HepG2 (cell line): ENCODE data around the gene GSK3B. TPM values are rescaled to one million over a fixed set of nuclear protein-coding genes. Genes with fewer than 3 reads are reported as not detected.

ENCODE experiments used
- ATAC-seq: fragments of 200-7000 bp; cut with Tn5 transposase; 3 replicates; pipeline ENCODE4 v1.9.1; 2020; ENCODE audit warnings: mild to moderate bottlenecking, moderate library complexity
- BruUV-seq: library from RNA; stranded (reverse); fragments of 400-500 nt; replicated peaks from 2 replicates; lab custom pipeline; 2021; lab: Mats Ljungman, UMichigan
- CTCF ChIA-PET: fragments of 300-600 bp; formaldehyde crosslinking; extraction: SDS; loops from one replicate; lab custom pipeline; 2021; ENCODE audit warnings: low total read pairs, inconsistent platforms, low intra/inter-chr PET ratio; lab: Yijun Ruan, JAX
- POLR2A ChIA-PET: fragments of 350-600 bp; sonication (Branson Sonifier 250); formaldehyde crosslinking; loops from one replicate; lab custom pipeline; 2020; ENCODE audit warnings: antibody characterized with exemption, inconsistent platforms; lab: Yijun Ruan, JAX
- DNase-seq: peaks from one replicate; pipeline ENCODE4 v3.0.0-alpha.2; 2015; ENCODE audit warnings: low spot score
- FAIRE-seq: peaks from 3 replicates; lab custom pipeline; 2011; peaks lifted over from hg19 to GRCh38; lab: Jason Lieb, UNC
- H2AFZ ChIP-seq: one replicate; pipeline ENCODE4 v1.6.1; 2011; ENCODE audit warnings: low read length, inconsistent platforms
- H3K27ac ChIP-seq: fragments of 300-600 bp; 3 replicates; pipeline ENCODE4 v1.8.0; 2011; ENCODE audit warnings: mixed run types, mild to moderate bottlenecking, mixed read lengths, low read length, inconsistent platforms; ENCODE audit not compliant: insufficient read depth; ENCODE audit errors: extremely low read length
- H3K27me3 ChIP-seq, 2 experiments: fragments of 200-600 bp in 1 of 2; 2 replicates in 1 of 2; 3 replicates in 1 of 2; pipeline versions ENCODE4 v1.6.0 to v1.8.0; 2011; ENCODE audit warnings: low read length in 2 of 2, mild to moderate bottlenecking in 2 of 2, moderate library complexity in 2 of 2, inconsistent platforms in 1 of 2; ENCODE audit not compliant: insufficient read depth in 2 of 2, control insufficient read depth in 1 of 2
- H3K36me3 ChIP-seq, 2 experiments: fragments of 200-600 bp in 1 of 2; replicated peaks in 1 of 2; 2 replicates in 1 of 2; 3 replicates in 1 of 2; pipeline versions ENCODE4 v1.5.1 to v1.8.0; 2011; ENCODE audit warnings: low read length in 2 of 2, inconsistent platforms in 1 of 2; ENCODE audit not compliant: insufficient read depth in 2 of 2, control insufficient read depth in 1 of 2
- H3K4me1 ChIP-seq: 2 replicates; pipeline ENCODE4 v1.5.1; 2012; ENCODE audit warnings: low read length, inconsistent platforms; ENCODE audit not compliant: insufficient read depth
- H3K4me2 ChIP-seq: 2 replicates; pipeline ENCODE4 v1.6.0; 2011; ENCODE audit warnings: low read depth, low read length, inconsistent platforms
- H3K4me3 ChIP-seq, 3 experiments: fragments of 200-600 bp in 1 of 3; sonication (generic), shearing (Covaris generic) in 1 of 3; replicated peaks in 1 of 3; 2 replicates each; pipeline ENCODE4 v1.5.1; 2011 to 2016; ENCODE audit warnings: low read length in 3 of 3, inconsistent platforms in 2 of 3, low read depth in 2 of 3, mild to moderate bottlenecking in 2 of 3, control low read depth in 1 of 3, mixed read lengths in 1 of 3; ENCODE audit not compliant: insufficient read depth in 1 of 3
- H3K79me2 ChIP-seq: one replicate; pipeline ENCODE4 v1.6.1; 2011; ENCODE audit warnings: low read length, inconsistent platforms; ENCODE audit not compliant: insufficient read depth
- H3K9ac ChIP-seq: 2 replicates; pipeline ENCODE4 v1.6.0; 2011; ENCODE audit warnings: mild to moderate bottlenecking, low read depth, low read length, inconsistent platforms; ENCODE audit not compliant: insufficient read depth
- H3K9me3 ChIP-seq: 2 replicates; pipeline ENCODE4 v1.5.1; 2012; ENCODE audit warnings: mild to moderate bottlenecking, low read length
- H4K20me1 ChIP-seq: 2 replicates; pipeline ENCODE4 v1.6.0; 2011; ENCODE audit warnings: inconsistent platforms, mild to moderate bottlenecking, low read length, moderate library complexity; ENCODE audit not compliant: insufficient read depth
- MAFK ChIP-seq, 2 experiments: IDR thresholded peaks in 1 of 2; conservative IDR thresholded peaks in 1 of 2; 2 replicates each; pipeline ENCODE4 v1.6.1; 2011; ENCODE audit warnings: improper control_type of control experiment in 2 of 2, low read length in 2 of 2
- MTA3 ChIP-seq: sonication (generic); formaldehyde crosslinking; IDR thresholded peaks from 2 replicates; pipeline ENCODE4 v1.4.0; 2020; ENCODE audit warnings: missing genetic modification reagents
- MZF1 ChIP-seq: sonication (generic); formaldehyde crosslinking; IDR thresholded peaks from 2 replicates; pipeline ENCODE4 v1.8.1; 2023; ENCODE audit warnings: mild to moderate bottlenecking, missing genetic modification reagents, borderline replicate concordance
- ZMYM3 ChIP-seq: sonication (generic); formaldehyde crosslinking; IDR thresholded peaks from 2 replicates; pipeline ENCODE4 v1.5.1; 2020; ENCODE audit warnings: mild to moderate bottlenecking, missing genetic modification reagents
- ZNF709 ChIP-seq: sonication (generic); formaldehyde crosslinking; IDR thresholded peaks from 2 replicates; pipeline ENCODE4 v1.5.0; 2020; ENCODE audit warnings: mild to moderate bottlenecking, missing genetic modification reagents
- WGBS: methylation state at CpG from one replicate; pipeline ENCODE4 v1.1.6; 2017; ENCODE audit warnings: low lambda C conversion rate; 5-methylcytosine and 5-hydroxymethylcytosine counted together
- in situ Hi-C: cut with HindIII; loops from 2 replicates; pipeline ENCODE4 v1.10.0; 2017; ENCODE audit warnings: low pct_unique_long_range_greater_than_20kb; ENCODE audit not compliant: extremely low pct_ligation_motif_present
- intact Hi-C: fragments of 100-400 bp; cut with micrococcal nuclease; formaldehyde crosslinking; loops from one replicate; pipeline ENCODE4 v1.10.0; 2022; ENCODE audit not compliant: unreplicated experiment
- polyA plus RNA-seq, 8 experiments: library from polyadenylated mRNA; depleted of rRNA in 3 of 8; stranded (reverse) in 7 of 8; unstranded in 1 of 8; fragments of >200 nt; fragmentation: Illumina TruSeq in 4 of 8; extraction: Trizol in 4 of 8; gene quantifications; 2 replicates each; pipeline versions ENCODE4 v1.2.1 to v1.2.3, GENCODE V29; 2011 to 2016; ENCODE audit warnings: low read depth in 4 of 8, missing spikeins in 1 of 8, mixed read lengths in 1 of 8; ENCODE audit not compliant: insufficient read depth in 1 of 8
- small RNA-seq, 3 experiments: library from RNA; depleted of rRNA; stranded (forward); fragments of <200 nt; gene quantifications; one replicate each; pipeline ENCODE3, GENCODE V24; 2012; ENCODE audit warnings: low read depth in 2 of 3, low replicate concordance in 1 of 3; ENCODE audit not compliant: insufficient read length in 3 of 3, insufficient read depth in 2 of 3
- total RNA-seq, 5 experiments: library from RNA; depleted of rRNA; stranded (reverse); fragments of >200 nt; fragmentation: Illumina TruSeq; extraction: Trizol; gene quantifications; 2 replicates each; pipeline ENCODE4 v1.2.3, GENCODE V29; 2016; ENCODE audit warnings: low read depth in 1 of 5

Gene GSK3B
- total and polyA plus RNA-seq, 2 of the 13 experiments (the other 11 are each of a cell fraction or from before 2014, with no cell fraction given) = 22.3 to 30.1 TPM

DNA sequence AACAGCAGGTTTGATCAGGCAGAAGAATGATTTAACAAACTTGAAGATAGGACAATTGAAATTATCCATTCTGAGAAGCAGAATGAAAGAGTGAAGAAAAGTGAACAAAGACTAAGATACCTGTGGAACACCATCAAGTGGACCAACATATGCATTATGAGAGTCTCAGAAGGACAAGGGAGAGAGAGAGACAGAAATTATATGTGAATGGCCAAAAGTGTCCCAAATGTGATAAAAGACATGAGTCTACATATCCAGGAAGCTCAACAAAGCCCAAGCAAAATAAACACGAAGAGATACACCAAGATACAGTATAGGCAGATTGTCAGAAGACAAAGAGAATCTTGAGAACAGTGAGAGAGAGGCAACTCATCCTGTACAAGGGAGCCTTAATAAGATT lies 317.9 kb downstream of the GSK3B start:
- Histone ChIP-seq H3K36me3 (no peaks in the 10 kb centered on the region), H4K20me1 (no peaks in the 10 kb centered on the region), H3K4me3 (no peak overlapping the region)
- no TSS peak for BruUV-seq
- peak; percentile 98; the same call in 1 of the 2 replicates for TF ChIP-seq ZNF709
- TF ChIP-seq MZF1 (CRISPR knock-in tag) = no peak
- TF ChIP-seq, all 625 proteins: peak for 1
- 3% methylated on average over 1 of the region's 1 CpG for WGBS
- CTCF ChIA-PET = no interaction called here
- in situ Hi-C loops (no loop called here), intact Hi-C loops (no loop called here)
- no peak for ATAC-seq
- peaks cover 19% of the 10 kb centered on the region for H3K4me1 ChIP-seq
- DNase-seq = no peak
- no peaks in the 10 kb centered on the region for H3K9me3 ChIP-seq
- no peaks in the 10 kb centered on the region; a peak in 1 of 5 replicates for H3K27me3 ChIP-seq
- no peak for FAIRE-seq
- H3K4me2 ChIP-seq = no peak overlapping the region
- H3K79me2 ChIP-seq = no peaks in the 10 kb centered on the region
- no peak overlapping the region for H2AFZ ChIP-seq
- no peak overlapping the region for H3K27ac ChIP-seq
- POLR2A ChIA-PET = interaction anchor here (1.0 kb wide), 1 partner anchor 18 kb away, joined by 3 read pairs; no protein-coding TSS in a partner anchor
- no peak overlapping the region for H3K9ac ChIP-seq

DNA sequence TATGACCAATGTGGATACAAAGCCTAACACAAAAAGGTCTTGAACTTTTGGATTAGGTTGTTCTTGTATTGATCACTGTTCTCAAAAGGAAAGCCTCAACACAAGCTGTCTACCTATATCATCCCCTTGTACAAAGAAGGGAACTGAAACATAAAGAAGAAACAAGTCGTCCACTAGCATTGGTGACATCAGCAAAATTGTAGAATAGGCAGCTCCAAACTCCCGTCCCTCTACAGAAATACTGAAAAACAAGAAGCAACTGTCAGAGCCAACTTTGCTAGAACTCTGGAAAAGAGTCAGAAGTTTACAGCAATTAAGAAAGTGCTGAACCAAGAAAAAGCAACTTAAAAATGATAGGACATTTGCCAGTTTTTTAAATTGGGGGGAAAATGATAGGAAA lies 319.8 kb downstream of the GSK3B start:
- Histone ChIP-seq H3K4me3 (no peak overlapping the region), H3K27me3 (no peaks in the 10 kb centered on the region; a peak in 1 of 5 replicates)
- intact Hi-C loops = no loop called here
- WGBS = 63% methylated on average over 2 of the region's 2 CpGs
- TF ChIP-seq ZMYM3 (CRISPR knock-in tag) (no peak), MTA3 (CRISPR knock-in tag) (no peak), MAFK (conservative IDR thresholded peaks at IDR 0.05 in 1 of 2, IDR thresholded peaks at IDR 0.05 in 1 of 2; ENCODE audit: low read length in 2 of 2) (0 out of 4 replicates have a peak, but pooled peaks of 1 of the 2 experiments have one; percentile 27)
- TF ChIP-seq, all 625 proteins: peak for 1
- no TSS peak for BruUV-seq
- no peak for DNase-seq
- Histone ChIP-seq H3K9me3 (no peaks in the 10 kb centered on the region), H3K27ac (no peak overlapping the region), H3K36me3 (no peaks in the 10 kb centered on the region), H4K20me1 (no peaks in the 10 kb centered on the region), H3K79me2 (no peaks in the 10 kb centered on the region), H2AFZ (no peak overlapping the region), H3K9ac (no peak overlapping the region), H3K4me1 (peaks cover under 1% of the 10 kb centered on the region; the same call in 1 of the 2 replicates), H3K4me2 (no peak overlapping the region)
- no peak for FAIRE-seq
- in situ Hi-C loops = no loop called here
- POLR2A ChIA-PET = interaction anchor here (1.9 kb wide), 1 partner anchor 8 kb away, joined by 4 read pairs; the partner anchor contains the start of gene NR1I2
- ATAC-seq = no peak
- CTCF ChIA-PET = no interaction called here

Small RNAs within 50 kb of the gene (small RNA-seq; reads per million reads assigned to genes)
- 0 reads per million in 3 experiments for gene RN7SL397P
- gene RN7SL762P = 0 reads per million in 3 experiments

Other genes with a start within 250 kb of the GSK3B start
- not detected in 2 replicates for gene GPR156, start 190.8 kb upstream of the GSK3B start, total RNA-seq (2016; rRNA removed; fragmentation: Illumina TruSeq; extraction: Trizol)
- gene GPR156, start 190.8 kb upstream of the GSK3B start, polyA plus RNA-seq (2011; rRNA removed) = 0.03 TPM in 1 of 2 replicates, not detected in the other